GM12891 (cell line): ENCODE data around the gene SERBP1.

Experiments
- POLR2A ChIP-seq: IDR thresholded peaks from 2 replicates; pipeline ENCODE4 v1.6.1; 2011; ENCODE audit warnings: low read depth, low read length, control low read depth
- POLR2AphosphoS5 ChIP-seq: IDR thresholded peaks from 2 replicates; pipeline ENCODE4 v1.6.1; 2011; ENCODE audit warnings: low read depth, low read length, control low read depth
- TAF1 ChIP-seq: IDR thresholded peaks from 2 replicates; pipeline ENCODE4 v1.6.1; 2011; ENCODE audit warnings: low read depth, low read length, control low read depth

DNA sequence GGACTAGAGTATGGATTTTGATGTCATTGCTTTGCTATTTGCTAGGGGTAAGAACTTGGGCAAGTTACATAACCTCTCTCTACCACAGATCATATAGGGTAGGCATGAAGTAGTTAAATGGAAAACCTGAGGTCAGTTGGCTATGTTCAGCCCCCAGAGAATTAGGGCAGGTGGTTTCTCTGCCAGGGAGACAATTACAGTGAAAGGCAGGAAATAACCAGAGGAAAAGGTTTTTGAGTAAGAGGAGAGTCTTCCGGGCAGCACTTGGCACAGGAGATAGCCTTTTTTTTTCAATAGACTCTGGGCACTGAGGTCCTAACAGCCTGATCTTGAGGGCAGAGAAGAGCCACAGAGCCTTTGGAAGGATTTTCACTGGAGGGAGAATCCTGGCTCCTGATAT lies 16.7 kb upstream of the SERBP1 start:
- no peak for TF ChIP-seq POLR2AphosphoS5
- TF ChIP-seq POLR2A, result no peak
- TF ChIP-seq TAF1, result no peak
